Pulmonary artery endothelial cell (primary cell): ENCODE results near the gene HSD3B2. TPM values are rescaled to one million over a fixed set of nuclear protein-coding genes. Genes with fewer than 3 reads are reported as not detected.

Source experiments
- DNase-seq: peaks from one replicate; pipeline ENCODE4 v3.0.0-alpha.2; 2011; ENCODE audit warnings: low read depth, low spot score
- total RNA-seq: library from RNA; depleted of rRNA; stranded (reverse); fragments of >200 nt; gene quantifications from 2 replicates; pipeline ENCODE4 v1.2.3, GENCODE V29; 2014

HSD3B2 gene
- total RNA-seq, 1 donor from 2014 or later: not detected

DNA sequence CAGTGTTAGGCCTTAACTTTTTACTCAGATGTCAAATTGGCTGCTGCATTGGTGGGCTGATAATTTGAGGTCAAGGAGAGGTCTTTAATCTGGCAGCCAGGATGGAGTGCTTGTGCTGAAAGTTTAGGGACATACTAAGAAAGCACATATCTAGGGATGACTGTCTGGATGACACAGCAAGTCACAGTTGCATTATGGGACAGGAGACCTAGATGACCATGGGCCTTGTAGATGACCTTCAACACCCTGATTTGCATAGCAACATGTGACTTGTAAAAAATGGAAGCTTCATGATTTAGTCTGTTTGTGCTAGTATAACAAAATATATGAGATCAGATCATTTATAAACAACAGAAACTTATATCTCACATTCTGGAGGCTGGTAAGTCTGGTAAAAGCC, 18.0 kb upstream of the HSD3B2 start:
- DNase-seq: no peak

GRCh38 chr1:119397986-119398385, 17.0 kb upstream of the HSD3B2 start:
- DNase-seq: no peak

DNA sequence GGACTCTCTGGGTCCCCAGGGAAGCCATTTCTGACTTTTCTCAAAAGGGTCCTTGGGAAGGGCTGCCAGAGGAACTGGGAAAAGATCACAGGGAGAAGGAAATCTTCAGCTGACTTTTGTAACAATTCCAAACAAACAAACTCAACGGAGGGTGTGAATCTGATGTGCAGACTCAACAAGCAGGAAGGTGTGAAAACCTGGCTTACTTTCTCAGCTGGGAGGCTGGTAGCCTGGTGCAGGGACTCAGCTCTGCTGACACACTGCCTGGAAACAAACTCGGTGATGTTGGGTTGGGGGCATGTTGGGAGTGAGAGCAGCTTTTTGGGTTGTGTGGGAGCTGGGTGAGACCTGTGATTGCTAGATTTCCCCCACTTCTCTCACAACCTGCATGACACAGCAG, 10.2 kb upstream of the HSD3B2 start:
- no peak for DNase-seq

GRCh38 chr1:119409731-119410130, 5.2 kb upstream of the HSD3B2 start:
- DNase-seq: no peak

- DNase-seq: no peak
Measured at GRCh38 chr1:119410961-119411360, 4.0 kb upstream of the HSD3B2 start.

DNA sequence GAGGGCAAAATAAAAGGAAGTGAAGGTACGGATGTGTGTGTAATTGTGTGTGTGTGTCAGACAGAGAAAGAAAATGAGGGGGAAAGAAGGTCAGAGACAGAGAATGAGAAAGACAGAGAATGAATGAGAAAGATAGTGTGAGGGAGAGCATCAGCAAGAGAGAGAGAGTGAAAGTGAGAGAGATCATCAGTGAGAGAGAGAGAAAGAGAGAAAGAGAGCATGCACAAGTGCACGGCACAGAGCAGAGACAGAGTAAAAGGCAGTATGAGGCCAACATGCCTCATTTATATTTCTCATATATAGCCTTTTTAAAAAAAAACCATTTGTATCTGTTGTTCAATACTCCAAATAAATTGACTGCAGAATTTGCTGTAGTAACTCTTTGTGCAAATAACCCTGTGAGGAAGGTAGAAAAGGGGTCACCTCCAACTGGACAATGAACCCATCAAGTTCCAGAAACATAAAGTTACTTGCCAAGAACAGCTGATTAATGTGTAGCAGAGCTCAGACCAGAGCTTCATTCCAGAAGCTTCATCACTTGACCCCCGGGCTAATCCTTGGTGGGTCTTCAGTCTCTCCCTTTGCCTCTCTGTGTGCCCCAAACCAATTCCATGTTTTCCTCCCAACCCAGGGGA, 1.2 kb downstream of the HSD3B2 start:
- DNase-seq: no peak

DNA sequence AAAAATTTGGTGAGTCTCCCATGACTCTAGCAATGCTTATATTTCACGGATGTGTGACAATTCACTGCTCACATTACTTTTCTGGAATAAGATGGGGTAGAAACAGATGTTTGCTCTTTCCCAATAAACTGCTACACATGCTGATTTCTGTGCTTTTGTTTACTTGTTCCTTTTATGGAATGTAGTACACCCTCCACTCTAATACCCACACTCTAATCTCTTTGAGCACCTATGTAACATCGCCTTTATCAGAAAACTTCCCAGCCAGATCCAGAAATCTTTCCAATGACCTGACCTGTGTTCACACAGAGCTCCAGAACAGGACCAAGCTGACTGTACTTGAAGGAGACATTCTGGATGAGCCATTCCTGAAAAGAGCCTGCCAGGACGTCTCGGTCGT, 4.2 kb downstream of the HSD3B2 start:
- no peak for DNase-seq

- DNase-seq: no peak
Measured at GRCh38 chr1:119420638-119421037, 5.7 kb downstream of the HSD3B2 start.

- no peak for DNase-seq
Measured at GRCh38 chr1:119422631-119423030, 7.7 kb downstream of the HSD3B2 start.

DNA sequence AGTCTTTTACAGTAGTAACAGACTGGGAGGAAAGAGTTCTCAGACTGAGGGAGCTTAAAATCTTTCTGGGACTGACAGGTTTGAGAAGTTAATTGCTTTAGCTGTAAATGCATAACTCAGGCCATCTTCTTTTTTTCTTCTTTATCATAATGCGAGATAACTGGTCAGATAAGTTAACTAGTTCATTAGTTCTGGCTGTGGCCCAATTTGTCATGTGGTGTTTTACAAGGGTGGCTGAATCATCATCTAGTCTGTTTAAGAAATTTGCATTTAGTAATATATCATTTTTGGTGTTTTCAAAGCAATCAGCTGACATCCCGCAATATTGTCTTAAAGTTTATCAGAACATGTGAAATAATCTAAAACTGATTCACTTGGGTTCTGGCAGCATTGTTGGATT, 14.0 kb downstream of the HSD3B2 start:
- no peak for DNase-seq

GRCh38 chr1:119429687-119430086, 14.7 kb downstream of the HSD3B2 start:
- no peak for DNase-seq

- DNase-seq: no peak
Measured at GRCh38 chr1:119430486-119430885, 15.5 kb downstream of the HSD3B2 start.

DNA sequence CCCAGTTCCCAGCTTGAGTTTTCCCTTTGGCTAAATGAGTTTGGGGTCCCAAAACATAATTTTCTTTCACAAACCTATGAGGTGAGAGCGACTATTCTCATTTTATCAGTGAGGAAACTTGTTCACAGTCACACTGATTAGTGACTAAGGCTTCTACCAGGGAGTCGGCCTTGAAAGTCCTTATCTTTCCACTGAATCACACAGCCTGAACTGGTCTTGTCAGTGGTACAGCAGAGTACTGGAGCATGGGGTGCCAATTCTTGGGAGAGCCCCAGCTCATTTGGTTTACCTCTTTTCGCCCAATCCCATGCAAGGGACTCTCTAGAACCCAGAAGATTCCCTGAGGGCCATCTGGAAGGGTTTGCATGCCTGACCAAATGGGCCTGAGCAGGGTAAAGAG, 16.9 kb downstream of the HSD3B2 start:
- DNase-seq: no peak

DNA sequence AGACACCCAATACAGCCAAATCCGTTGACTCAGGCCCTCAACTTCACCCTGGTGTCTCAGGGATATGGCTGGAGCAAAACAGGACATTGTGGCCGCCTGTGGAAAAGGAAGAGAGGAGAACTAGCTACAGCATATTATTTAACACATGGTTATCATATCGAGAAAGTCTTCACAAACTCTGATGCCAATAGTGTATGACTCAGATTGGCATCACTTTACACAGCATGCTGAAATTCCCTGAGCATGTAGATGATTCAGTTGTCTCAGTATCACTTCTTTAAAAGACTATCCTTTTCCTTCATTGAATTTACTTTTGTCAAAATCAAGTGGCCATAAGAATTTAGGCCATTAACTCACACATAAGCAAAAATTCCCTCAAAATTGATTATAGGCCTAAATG, 20.1 kb downstream of the HSD3B2 start:
- no peak for DNase-seq

DNA sequence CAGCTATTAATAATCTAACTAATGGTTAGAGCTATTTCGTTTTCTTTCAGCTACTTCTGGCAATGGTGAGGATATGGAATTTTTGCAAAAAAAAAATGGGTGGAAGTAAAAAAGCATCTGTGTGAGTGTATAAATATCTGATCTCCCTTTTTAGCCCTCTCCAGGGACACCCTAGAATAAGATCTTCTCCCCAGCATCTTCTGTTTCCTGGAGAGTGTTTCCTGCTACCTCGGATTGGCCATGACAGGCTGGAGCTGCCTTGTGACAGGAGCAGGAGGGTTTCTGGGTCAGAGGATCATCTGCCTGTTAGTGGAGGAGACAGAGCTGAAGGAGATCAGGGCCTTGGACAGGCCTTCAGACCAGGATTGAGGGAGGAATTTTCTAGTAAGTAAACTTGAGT, 23.8 kb downstream of the HSD3B2 start:
- no peak for DNase-seq

- DNase-seq: no peak
Measured at GRCh38 chr1:119440721-119441307, 25.9 kb downstream of the HSD3B2 start.

- DNase-seq: no peak
Measured at GRCh38 chr1:119442756-119443155, 27.8 kb downstream of the HSD3B2 start.

GRCh38 chr1:119446321-119446720, 31.4 kb downstream of the HSD3B2 start:
- no peak for DNase-seq

- no peak for DNase-seq
Measured at GRCh38 chr1:119447344-119448126, 32.6 kb downstream of the HSD3B2 start.

DNA sequence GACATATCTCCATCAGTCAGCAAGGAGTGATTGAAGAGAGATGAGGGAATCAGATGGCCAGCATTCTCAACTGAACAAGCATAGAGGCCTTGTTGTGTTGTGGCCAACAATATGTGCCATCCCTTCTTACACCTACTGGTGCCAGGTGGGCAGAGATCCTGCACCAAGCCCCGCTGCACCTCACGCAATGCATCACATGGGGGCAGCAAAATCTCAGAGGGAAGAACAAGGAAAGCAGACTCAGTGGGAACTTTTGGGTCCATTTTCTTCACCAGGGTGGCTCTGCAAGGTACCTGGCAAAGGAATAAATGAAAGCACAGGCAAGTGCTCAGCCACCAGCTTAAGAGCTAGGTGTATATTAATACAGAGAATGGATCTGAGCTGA, 33.2 kb downstream of the HSD3B2 start:
- DNase-seq: no peak

GRCh38 chr1:119449971-119450370, 35.0 kb downstream of the HSD3B2 start:
- DNase-seq: no peak

GRCh38 chr1:119451158-119451557, 36.2 kb downstream of the HSD3B2 start:
- no peak for DNase-seq

DNA sequence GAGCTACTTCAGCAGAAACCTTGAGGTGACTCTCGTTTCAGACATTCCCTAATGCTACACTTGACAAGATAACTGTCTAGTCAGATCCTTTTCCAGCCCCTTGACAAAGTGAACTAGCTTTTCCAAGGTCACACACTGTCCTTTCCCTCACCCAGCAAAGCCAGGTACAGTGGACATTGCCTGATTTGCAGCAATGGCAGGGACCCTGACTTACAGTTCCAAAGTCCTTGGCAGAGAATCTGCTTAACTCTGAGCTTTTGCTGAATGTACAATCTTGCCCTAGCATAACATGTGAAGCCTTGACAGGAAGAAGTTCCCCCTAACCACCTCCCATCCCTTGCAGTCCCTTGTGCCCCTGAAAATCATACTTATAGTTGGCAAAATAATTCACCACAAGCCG, 37.1 kb downstream of the HSD3B2 start:
- DNase-seq: no peak
